ENCODE measurements around the gene ZNF180. TPM values are rescaled to one million over a fixed set of nuclear protein-coding genes. Genes with fewer than 3 reads are reported as not detected.

ZNF180 gene
- total RNA-seq, 4 donors from 2014 or later, result 6.4 to 59.7 (median 8.4) TPM

DNA sequence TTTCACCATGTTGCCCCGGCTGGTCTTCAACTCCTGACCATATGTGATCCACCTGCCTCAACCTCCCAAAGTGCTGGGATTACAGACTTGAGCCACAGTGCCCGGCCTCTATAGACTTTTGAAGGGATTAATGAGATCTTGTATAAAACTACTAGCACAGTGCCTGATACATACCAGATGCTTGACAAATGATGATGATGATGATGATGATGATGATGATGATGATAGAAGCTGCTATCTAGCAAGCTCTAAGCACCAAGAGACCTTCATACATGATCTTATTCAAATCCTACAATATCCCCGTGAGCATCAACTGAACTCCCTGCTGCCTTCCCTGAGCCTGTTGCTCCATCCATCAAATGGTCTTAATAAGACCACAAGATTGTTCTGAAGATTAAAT is 14.7 kb upstream of the ZNF180 start:
- Histone ChIP-seq H3K4me3 (no peak overlapping the region), H3K4me1 (no peaks in the 10 kb centered on the region), H3K36me3 (no peaks in the 10 kb centered on the region), H3K27me3 (no peaks in the 10 kb centered on the region), H3K27ac (no peak overlapping the region), H3K9me3 (no peaks in the 10 kb centered on the region)
- intact Hi-C loops (cut with DNase I; ENCODE audit: low total_unique reads) (no loop called here), in situ Hi-C loops (cut with MboI; ENCODE audit: low pct_ligation_motif_present in 1 of 4, low pct_unique_long_range_greater_than_20kb in 1 of 4, low sequenced_read_pairs in 3 of 4) (no loop called here)
- DNase-seq, result no peak
- WGBS, 2 donors (ENCODE audit: low coverage in 1 of 2), result 83% methylated on average over 3 of the region's 3 CpGs; no CpG with 5 or more reads in 1 of the 2 donors
- no peak for TF ChIP-seq POLR2A (IDR thresholded peaks at IDR 0.05)
- TF ChIP-seq, protein P1, sequence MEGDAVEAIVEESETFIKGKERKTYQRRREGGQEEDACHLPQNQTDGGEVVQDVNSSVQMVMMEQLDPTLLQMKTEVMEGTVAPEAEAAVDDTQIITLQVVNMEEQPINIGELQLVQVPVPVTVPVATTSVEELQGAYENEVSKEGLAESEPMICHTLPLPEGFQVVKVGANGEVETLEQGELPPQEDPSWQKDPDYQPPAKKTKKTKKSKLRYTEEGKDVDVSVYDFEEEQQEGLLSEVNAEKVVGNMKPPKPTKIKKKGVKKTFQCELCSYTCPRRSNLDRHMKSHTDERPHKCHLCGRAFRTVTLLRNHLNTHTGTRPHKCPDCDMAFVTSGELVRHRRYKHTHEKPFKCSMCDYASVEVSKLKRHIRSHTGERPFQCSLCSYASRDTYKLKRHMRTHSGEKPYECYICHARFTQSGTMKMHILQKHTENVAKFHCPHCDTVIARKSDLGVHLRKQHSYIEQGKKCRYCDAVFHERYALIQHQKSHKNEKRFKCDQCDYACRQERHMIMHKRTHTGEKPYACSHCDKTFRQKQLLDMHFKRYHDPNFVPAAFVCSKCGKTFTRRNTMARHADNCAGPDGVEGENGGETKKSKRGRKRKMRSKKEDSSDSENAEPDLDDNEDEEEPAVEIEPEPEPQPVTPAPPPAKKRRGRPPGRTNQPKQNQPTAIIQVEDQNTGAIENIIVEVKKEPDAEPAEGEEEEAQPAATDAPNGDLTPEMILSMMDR (IDR thresholded peaks at IDR 0.05), result no peak

GRCh38 chr19:44512326-44513298 is 12.3 kb upstream of the ZNF180 start:
- H3K4me3 ChIP-seq, result no peak overlapping the region
- no peaks in the 10 kb centered on the region for H3K9me3 ChIP-seq
- H3K4me1 ChIP-seq, result no peaks in the 10 kb centered on the region
- H3K36me3 ChIP-seq, result no peaks in the 10 kb centered on the region
- H3K27ac ChIP-seq, result no peak overlapping the region
- peaks cover 6% of the 10 kb centered on the region for H3K27me3 ChIP-seq
- peak; percentile 14 for DNase-seq
- in situ Hi-C loops (cut with MboI; ENCODE audit: low pct_ligation_motif_present in 1 of 4, low pct_unique_long_range_greater_than_20kb in 1 of 4, low sequenced_read_pairs in 3 of 4), result no loop called here
- TF ChIP-seq, protein P1 (IDR thresholded peaks at IDR 0.05), result peak in 1 of 5 experiments; percentile 23
- TF ChIP-seq POLR2AphosphoS5 (IDR thresholded peaks at IDR 0.05), result no peak
- WGBS, 2 donors (ENCODE audit: low coverage in 1 of 2), result 37 to 40% methylated on average over 1 to 12 of the region's 12 CpGs
- intact Hi-C loops (cut with DNase I; ENCODE audit: low total_unique reads), result no loop called here

GRCh38 chr19:44509478-44509877 is 9.2 kb upstream of the ZNF180 start:
- DNase-seq, result no peak
- H3K4me3 ChIP-seq, result no peak overlapping the region
- H3K9me3 ChIP-seq, result no peaks in the 10 kb centered on the region
- H3K4me1 ChIP-seq, result no peaks in the 10 kb centered on the region
- in situ Hi-C loops (cut with MboI; ENCODE audit: low pct_ligation_motif_present in 1 of 4, low pct_unique_long_range_greater_than_20kb in 1 of 4, low sequenced_read_pairs in 3 of 4), result no loop called here
- peaks cover 31% of the 10 kb centered on the region for H3K27me3 ChIP-seq
- no peak overlapping the region for H3K27ac ChIP-seq
- TF ChIP-seq POLR2AphosphoS5 (IDR thresholded peaks at IDR 0.05) (no peak), EP300 (IDR thresholded peaks at IDR 0.05; ENCODE audit: low read depth) (no peak), POLR2A (IDR thresholded peaks at IDR 0.05) (no peak)
- TF ChIP-seq, protein P1 (IDR thresholded peaks at IDR 0.05), result no peak
- intact Hi-C loops (cut with DNase I; ENCODE audit: low total_unique reads), result no loop called here
- H3K36me3 ChIP-seq, result no peaks in the 10 kb centered on the region

DNA sequence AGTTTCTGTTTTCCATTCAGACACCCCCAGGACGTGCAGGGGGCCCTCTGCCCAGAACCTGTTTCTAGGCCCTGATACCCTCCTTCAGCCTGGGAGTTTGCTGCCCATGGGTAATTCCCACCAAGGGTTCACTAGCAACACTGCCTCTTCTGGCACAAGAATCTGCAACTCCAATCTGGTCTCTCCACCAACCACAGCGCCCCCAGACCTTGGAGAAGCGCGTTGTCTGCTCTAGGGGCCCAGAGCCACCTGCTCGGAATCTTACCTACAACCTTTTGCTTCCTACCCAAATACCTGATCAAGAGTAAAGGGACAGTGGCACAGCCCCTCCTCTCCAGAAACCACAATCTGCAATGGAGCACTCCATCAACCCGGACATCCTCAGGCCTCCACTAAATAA is 763 bp downstream of the ZNF180 start:
- Histone ChIP-seq H3K36me3 (peaks cover 0 to 32% (median 17%) of the 10 kb centered on the region in 4 donors), H3K9me3 (peaks cover 22 to 31% of the 10 kb centered on the region in 2 donors), H3K4me3 (peak overlapping the region; percentile 62 to 80 (median 68)), H3K4me1 (peaks cover 3 to 14% (median 11%) of the 10 kb centered on the region in 4 donors), H3K27ac (peak overlapping the region in 1 of 4 donors; percentile 86), H3K27me3 (peaks cover 6% of the 10 kb centered on the region)
- intact Hi-C loops (cut with DNase I; ENCODE audit: low total_unique reads), result no loop called here
- WGBS, 2 donors (ENCODE audit: low coverage in 1 of 2), result 41 to 83% methylated on average over 1 to 6 of the region's 6 CpGs
- no peak for DNase-seq
- in situ Hi-C loops (cut with MboI; ENCODE audit: low pct_ligation_motif_present in 1 of 4, low pct_unique_long_range_greater_than_20kb in 1 of 4, low sequenced_read_pairs in 3 of 4), result no loop called here
- TF ChIP-seq EP300 (IDR thresholded peaks at IDR 0.05; ENCODE audit: low read depth), result no peak
- TF ChIP-seq, protein P1 (IDR thresholded peaks at IDR 0.05), result no peak
- no peak for TF ChIP-seq POLR2AphosphoS5 (IDR thresholded peaks at IDR 0.05)
- no peak for TF ChIP-seq POLR2A (IDR thresholded peaks at IDR 0.05)

All from transverse colon (tissue), 4 donors.